Activated naive CD4-positive, alpha-beta T cell treated with anti-CD3 and anti-CD28 coated beads for 36 hours (primary cell): Measurements from ENCODE around the gene PROSER3. TPM values are rescaled to one million over a fixed set of nuclear protein-coding genes. Genes with fewer than 3 reads are reported as not detected.
A peak's percentile ranks its signal among the peaks of the same experiment; 100 is the strongest.

ENCODE experiments used
- CTCF ChIA-PET: fragments of 350-600 bp; sonication (Branson Sonifier 250); formaldehyde crosslinking; loops from one replicate; lab custom pipeline; 2021; ENCODE audit warnings: antibody characterized with exemption; lab: Charles Lee
- DNase-seq: peaks from one replicate; pipeline ENCODE4 v3.0.0-alpha.2; 2020
- H3K27ac Mint-ChIP-seq: one replicate; pipeline ENCODE4 v1.8.0; 2021; ENCODE audit warnings: mild to moderate bottlenecking, mixed read lengths
- H3K27me3 Mint-ChIP-seq: one replicate; pipeline ENCODE4 v1.8.0; 2021; ENCODE audit warnings: low read depth, mixed read lengths
- H3K36me3 Mint-ChIP-seq: one replicate; pipeline ENCODE4 v1.8.0; 2021; ENCODE audit warnings: low read depth, mixed read lengths
- H3K4me1 Mint-ChIP-seq: one replicate; pipeline ENCODE4 v1.8.0; 2021; ENCODE audit warnings: low read depth, mixed read lengths
- H3K4me3 Mint-ChIP-seq: one replicate; pipeline ENCODE4 v1.8.0; 2021; ENCODE audit warnings: mild to moderate bottlenecking, moderate library complexity, mixed read lengths
- H3K9me3 Mint-ChIP-seq: one replicate; pipeline ENCODE4 v1.8.0; 2021; ENCODE audit warnings: mixed read lengths
- intact Hi-C: fragments of 100-400 bp; cut with micrococcal nuclease; formaldehyde crosslinking; loops from one replicate; pipeline ENCODE4 v1.15.1; 2023
- total RNA-seq, 2 experiments: library from RNA; stranded (reverse); gene quantifications; one replicate each; pipeline ENCODE4 v1.2.3, GENCODE V29; 2021

The PROSER3 gene
- 10 to 100 TPM; 45.3 to 47.4 TPM for total RNA-seq

DNA sequence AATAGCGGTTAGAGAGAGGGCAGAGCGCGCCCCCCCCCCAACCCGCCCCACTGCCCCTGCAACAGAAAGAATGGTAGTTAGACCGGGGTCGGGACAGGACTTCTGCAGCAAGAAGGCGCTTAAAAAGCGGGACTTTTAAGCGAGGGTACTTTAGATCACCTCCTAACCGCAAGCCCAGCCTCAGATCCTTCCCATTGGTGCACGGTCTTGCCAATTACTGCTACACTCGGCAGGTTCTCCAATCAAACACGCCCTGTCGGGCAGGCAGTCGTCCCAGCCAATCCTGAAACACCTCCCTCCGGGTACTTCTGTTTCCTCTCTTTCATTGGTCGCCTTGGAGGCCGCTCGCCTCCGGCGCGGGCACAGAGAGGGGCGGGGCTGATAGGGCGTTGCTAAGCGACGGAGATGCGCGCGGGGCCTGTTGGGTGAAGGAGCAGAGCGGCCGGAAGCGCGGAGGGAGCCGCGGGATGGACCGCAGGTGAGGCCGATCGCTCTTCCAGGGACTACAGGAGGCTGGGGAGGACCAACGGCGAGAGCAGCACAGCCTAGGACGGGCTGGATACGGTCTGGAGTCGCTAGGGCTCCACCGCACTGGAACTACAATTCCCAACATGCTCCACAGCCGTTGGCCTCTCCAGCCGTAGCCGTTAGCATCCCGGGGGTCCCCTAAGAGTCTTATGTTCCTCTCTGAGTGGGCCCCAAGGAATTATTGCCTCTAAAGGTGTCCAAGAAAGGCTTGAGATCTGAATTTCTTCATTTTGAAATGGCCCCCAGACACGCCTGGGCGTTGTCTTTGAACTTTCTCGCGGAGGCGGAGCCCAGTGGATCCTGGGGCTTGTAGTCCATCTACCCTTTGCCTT is at the start of gene PROSER3:
Gene PROSER3, plus strand, starts transcription at position 428 of the 860 bp plus-strand sequence. Its CDS starts 40 bp downstream, at position 468.
- Mint-ChIP-seq H3K4me1 (peaks cover 20% of the 10 kb centered on the region), H3K9me3 (no peaks in the 10 kb centered on the region), H3K4me3 (peak within 1 kb of the TSS; percentile 90), H3K36me3 (peaks cover 27% of the 10 kb centered on the region), H3K27ac (peak within 1 kb of the TSS; percentile 92), H3K27me3 (peaks cover 8% of the 10 kb centered on the region)
- intact Hi-C loops = loop anchor here (1.0 to 2.0 kb wide), 7 partner anchors 10 to 297 kb away; partner anchors contain the start of genes ALKBH6, ARHGAP33, LIN37 and THAP8
- CTCF ChIA-PET = interaction anchor here (1.1 to 1.3 kb wide), 2 partner anchors 10 to 16 kb away, joined by 4 read pairs; partner anchors contain the start of genes IGFLR1 and LIN37
- peak; percentile 99 for DNase-seq

DNA sequence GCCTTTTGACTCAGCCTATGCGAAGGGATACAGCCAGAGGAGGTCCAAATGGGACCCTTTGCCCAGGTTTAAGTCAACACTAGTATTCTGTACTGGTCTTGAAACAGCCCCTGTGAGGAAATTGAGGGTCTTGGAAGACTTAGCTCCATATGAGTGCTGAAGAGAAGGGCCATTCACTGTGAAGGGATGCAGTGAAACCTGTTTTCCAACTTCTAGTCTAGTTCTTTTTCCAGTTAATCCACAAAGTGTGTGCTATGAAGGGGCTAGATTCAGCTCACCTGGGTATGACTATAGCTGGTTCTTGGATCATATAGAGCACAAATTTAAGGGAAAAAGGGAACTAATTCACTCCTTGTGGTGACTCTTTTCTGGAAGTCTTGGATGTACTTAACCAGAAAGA is 49.6 kb upstream of the PROSER3 start:
- Mint-ChIP-seq H3K4me1 (peaks cover 39% of the 10 kb centered on the region), H3K9me3 (peaks cover 2% of the 10 kb centered on the region)
- intact Hi-C loops = no loop called here

DNA sequence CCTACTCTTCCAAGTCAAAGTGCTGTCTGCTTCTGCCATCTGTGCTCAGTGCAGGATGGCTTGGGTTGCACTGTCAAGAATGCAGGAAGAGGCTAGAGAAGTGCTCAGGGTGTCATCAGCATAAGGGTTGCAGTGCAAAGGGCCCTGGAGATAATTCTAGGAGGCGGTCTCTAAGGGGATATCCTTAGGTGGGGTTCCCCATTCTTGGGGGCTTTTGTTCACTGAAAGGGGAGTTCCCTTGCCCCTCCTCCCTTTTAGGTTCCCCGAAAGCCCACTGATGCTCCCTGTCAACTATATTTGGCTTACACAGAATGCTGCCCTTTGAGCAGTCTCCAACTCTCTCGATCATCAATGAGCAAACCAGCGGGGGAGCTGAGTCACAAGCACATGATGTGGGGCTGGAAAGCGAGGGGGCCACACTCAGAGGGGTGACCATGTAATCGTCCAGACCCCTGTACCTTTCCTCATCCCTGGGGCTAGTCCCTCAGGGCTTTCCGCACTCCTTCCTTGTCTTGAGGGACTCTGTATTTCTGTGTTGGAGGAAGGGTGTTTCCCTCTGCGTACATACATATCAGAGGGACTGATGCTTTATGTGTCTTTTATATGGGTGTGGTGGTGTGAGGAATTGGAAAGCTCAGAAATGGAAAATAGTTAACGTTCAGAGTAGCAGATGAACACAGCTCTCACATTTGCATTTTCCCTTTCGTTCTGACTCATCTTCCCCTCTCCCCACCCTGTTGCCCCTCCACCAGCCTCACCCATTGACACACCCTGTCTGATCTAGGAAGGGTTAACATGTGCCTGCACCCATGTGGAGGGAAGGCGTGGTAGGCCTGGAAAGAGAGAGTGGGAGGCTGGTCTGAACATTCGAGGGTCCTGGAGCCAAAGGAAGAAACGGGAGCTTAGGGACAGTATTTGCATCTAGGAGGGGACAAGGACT is 46.9 kb upstream of the PROSER3 start:
- H3K4me1 Mint-ChIP-seq = peaks cover 44% of the 10 kb centered on the region
- peak overlapping the region; percentile 100 for H3K27ac Mint-ChIP-seq
- peak overlapping the region; percentile 52 for H3K4me3 Mint-ChIP-seq
- peaks cover 31% of the 10 kb centered on the region for H3K36me3 Mint-ChIP-seq
- CTCF ChIA-PET = interaction anchor here (1.0 to 6.3 kb wide), 3 partner anchors 9 to 17 kb away, joined by 5 to 120 read pairs (median 43); no protein-coding TSS in a partner anchor
- peaks cover 2% of the 10 kb centered on the region for H3K9me3 Mint-ChIP-seq
- no peaks in the 10 kb centered on the region for H3K27me3 Mint-ChIP-seq
- intact Hi-C loops = loop anchor here (1.0 to 10.0 kb wide), 6 partner anchors 189 to 1439 kb away; partner anchors contain the start of genes CAPNS1, FFAR1, NFKBID and OVOL3
- DNase-seq = peak; percentile 87

More for the DNA sequence above, 49.6 kb upstream of the PROSER3 start:
- Mint-ChIP-seq H3K4me3 (no peak overlapping the region), H3K27ac (peak overlapping the region; percentile 61), H3K36me3 (peaks cover 5% of the 10 kb centered on the region), H3K27me3 (no peaks in the 10 kb centered on the region)
- CTCF ChIA-PET = interaction anchor here (1.1 to 1.3 kb wide), 2 partner anchors 9 to 14 kb away, joined by 4 to 6 read pairs; no protein-coding TSS in a partner anchor
- DNase-seq = no peak

DNA sequence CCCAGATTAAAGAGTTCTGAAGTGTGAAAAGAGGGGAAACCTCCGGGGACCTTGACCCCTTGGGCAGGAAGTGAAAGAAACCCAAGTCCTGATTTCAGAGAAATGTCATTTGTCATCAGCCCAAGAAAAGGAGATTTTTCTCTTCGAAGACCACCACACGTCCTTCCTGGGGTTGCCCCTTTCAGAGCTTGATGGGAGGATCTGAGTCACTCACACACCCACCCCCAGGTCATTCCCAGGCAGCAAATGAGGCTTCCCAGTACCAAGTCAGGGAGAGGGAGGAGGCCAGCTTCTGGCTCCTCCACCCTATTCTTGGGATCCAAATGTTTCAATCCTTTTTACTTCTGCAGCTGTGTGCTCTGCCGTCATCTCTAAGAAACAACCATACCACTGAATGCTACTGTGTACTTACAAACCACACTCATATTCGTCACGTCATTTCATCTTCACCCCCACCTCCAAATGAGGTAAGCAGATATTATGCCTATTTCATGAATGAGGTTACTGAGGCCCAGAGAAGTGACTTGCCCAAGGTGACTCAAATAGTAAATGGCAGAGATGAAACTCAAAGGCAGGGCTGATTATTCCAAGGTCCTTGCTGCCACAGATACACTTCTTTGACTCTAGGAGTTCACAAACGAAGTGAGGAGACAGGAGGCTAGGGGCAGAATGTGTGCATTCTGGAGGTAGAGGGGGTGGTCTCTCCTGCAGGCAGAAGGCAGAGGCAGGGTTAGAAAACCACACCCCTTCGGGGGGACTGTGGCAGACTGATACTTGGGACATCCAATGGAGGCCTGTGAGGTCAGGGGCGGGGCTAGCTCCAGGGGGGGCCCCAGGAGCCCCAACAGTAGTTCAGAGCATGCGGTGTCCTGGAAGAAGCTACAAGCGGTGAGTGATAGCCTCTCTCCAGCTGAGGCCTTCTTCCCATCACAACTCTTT is 45.1 kb upstream of the PROSER3 start:
- CTCF ChIA-PET = interaction anchor here (0.7 to 6.3 kb wide), 6 partner anchors 11 to 164 kb away, joined by 3 to 120 read pairs (median 8); no protein-coding TSS in a partner anchor
- DNase-seq = peak; percentile 88
- Mint-ChIP-seq H3K27ac (peak overlapping the region; percentile 100), H3K9me3 (peaks cover 2% of the 10 kb centered on the region), H3K36me3 (peaks cover 42% of the 10 kb centered on the region), H3K27me3 (no peaks in the 10 kb centered on the region), H3K4me3 (peak overlapping the region; percentile 92), H3K4me1 (peaks cover 44% of the 10 kb centered on the region)
- intact Hi-C loops = loop anchor here (1.0 to 10.0 kb wide), 11 partner anchors 11 to 1441 kb away; partner anchors contain the start of genes ALKBH6, ARHGAP33, CAPNS1 and OVOL3

DNA sequence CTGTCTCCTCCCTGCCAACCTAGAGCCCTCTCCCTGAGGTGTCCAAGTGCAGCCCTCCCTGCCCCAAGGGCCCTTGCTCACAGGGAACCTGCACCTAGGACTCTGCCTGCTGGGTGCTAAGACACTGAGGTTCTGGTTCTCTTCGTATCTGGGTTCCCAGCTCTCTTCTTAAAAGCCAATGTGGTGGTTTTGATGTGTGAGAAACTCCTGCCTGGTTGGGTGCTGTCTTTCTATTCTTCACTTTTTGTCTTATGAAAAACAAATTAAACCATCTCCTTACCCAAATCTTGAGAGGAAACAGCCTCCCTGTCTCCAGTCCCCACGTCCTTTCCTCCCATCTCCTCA is 44.5 kb upstream of the PROSER3 start:
- CTCF ChIA-PET = interaction anchor here (0.7 to 6.3 kb wide), 6 partner anchors 12 to 165 kb away, joined by 3 to 120 read pairs (median 8); no protein-coding TSS in a partner anchor
- Mint-ChIP-seq H3K4me1 (peaks cover 44% of the 10 kb centered on the region), H3K27ac (peak overlapping the region; percentile 100), H3K4me3 (peak overlapping the region; percentile 92), H3K36me3 (peaks cover 42% of the 10 kb centered on the region), H3K9me3 (peaks cover 2% of the 10 kb centered on the region), H3K27me3 (no peaks in the 10 kb centered on the region)
- DNase-seq = no peak
- intact Hi-C loops = loop anchor here (1.0 to 10.0 kb wide), 11 partner anchors 11 to 1441 kb away; partner anchors contain the start of genes ALKBH6, ARHGAP33, CAPNS1 and OVOL3

DNA sequence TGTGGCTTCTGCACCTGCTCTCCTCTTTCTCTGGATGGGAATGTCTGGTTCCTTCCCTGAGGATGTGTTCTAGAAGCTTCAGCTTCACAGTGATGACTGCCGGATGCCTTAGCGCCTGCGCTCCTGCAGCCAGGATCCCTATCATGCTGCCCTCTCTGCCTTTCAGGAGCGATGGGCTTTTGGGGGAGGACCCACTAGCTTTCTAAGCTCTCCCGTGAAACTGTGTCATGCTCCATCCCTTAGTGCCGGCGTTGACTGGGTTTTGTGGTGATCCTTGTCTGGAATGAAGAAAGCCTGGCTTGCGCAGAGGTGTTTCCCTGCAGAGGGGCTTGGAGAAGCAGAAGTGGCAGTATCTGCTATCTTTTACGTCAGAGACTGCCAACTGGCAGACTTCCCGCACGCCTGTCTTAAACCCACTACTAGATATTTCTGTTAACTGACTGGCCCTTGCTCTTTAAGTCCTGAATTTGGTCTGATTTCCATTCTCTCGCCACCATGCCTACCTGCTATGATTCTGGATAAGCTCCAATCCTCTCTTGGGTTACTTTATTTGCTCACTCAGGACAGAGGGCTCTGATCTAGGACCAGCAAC is 44.0 kb upstream of the PROSER3 start:
- CTCF ChIA-PET = interaction anchor here (0.7 to 6.3 kb wide), 5 partner anchors 12 to 139 kb away, joined by 4 to 120 read pairs (median 8); no protein-coding TSS in a partner anchor

DNA sequence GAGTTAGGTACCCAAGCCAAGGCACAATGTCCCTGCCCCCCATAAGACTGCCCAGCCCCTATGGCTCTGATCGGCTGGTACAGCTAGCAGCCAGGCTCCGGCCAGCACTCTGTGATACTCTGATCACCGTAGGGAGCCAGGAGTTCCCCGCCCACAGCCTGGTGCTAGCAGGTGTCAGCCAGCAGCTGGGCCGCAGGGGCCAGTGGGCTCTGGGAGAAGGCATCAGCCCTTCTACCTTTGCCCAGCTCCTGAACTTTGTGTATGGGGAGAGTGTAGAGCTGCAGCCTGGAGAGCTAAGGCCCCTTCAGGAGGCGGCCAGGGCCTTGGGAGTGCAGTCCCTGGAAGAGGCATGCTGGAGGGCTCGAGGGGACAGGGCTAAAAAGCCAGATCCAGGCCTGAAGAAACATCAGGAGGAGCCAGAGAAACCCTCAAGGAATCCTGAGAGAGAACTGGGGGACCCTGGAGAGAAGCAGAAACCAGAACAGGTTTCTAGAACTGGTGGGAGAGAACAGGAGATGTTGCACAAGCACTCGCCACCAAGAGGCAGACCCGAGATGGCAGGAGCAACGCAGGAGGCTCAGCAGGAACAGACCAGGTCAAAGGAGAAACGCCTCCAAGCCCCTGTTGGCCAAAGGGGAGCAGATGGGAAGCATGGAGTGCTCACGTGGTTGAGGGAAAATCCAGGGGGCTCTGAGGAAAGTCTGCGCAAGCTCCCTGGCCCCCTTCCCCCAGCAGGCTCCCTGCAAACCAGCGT is 43.2 kb upstream of the PROSER3 start:
- Mint-ChIP-seq H3K27ac (peak overlapping the region; percentile 100), H3K27me3 (no peaks in the 10 kb centered on the region), H3K4me3 (peak overlapping the region; percentile 92), H3K36me3 (peaks cover 51% of the 10 kb centered on the region), H3K4me1 (peaks cover 48% of the 10 kb centered on the region), H3K9me3 (peaks cover 2% of the 10 kb centered on the region)
- intact Hi-C loops = loop anchor here (5.0 to 10.0 kb wide), 5 partner anchors 338 to 1442 kb away; partner anchors contain the start of genes CAPNS1, OVOL3, POLR2I and TBCB
- DNase-seq = peak; percentile 72
- CTCF ChIA-PET = interaction anchor here (0.7 to 6.3 kb wide), 5 partner anchors 13 to 139 kb away, joined by 4 to 120 read pairs (median 8); no protein-coding TSS in a partner anchor

More for the DNA sequence above, 44.0 kb upstream of the PROSER3 start:
- intact Hi-C loops = loop anchor here (1.0 to 10.0 kb wide), 11 partner anchors 12 to 1442 kb away; partner anchors contain the start of genes ALKBH6, ARHGAP33, CAPNS1 and OVOL3
- Mint-ChIP-seq H3K4me1 (peaks cover 46% of the 10 kb centered on the region), H3K27ac (peak overlapping the region; percentile 100), H3K9me3 (peaks cover 2% of the 10 kb centered on the region), H3K4me3 (peak overlapping the region; percentile 92), H3K36me3 (peaks cover 45% of the 10 kb centered on the region), H3K27me3 (no peaks in the 10 kb centered on the region)
- DNase-seq = no peak

DNA sequence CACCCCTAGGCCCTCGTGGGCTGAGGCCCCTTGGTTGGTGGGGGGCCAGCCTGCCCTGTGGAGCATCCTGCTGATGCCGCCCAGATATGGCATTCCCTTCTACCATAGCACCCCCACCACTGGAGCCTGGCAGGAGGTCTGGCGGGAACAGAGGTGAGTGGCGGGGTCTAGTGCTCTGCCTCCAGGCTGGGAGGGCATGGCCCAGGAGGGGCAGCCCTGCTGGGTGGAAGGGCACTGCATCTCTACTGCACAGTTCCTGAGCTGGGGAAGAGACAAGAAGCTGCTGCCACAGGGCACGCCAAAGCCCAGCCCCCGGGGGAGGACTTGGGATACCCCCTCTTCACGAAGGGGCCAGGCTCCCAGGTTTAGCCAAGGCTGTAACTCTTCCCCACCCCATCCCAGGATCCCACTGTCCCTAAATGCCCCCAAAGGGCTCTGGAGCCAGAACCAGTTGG is 42.6 kb upstream of the PROSER3 start:
- Mint-ChIP-seq H3K4me1 (peaks cover 44% of the 10 kb centered on the region), H3K9me3 (peaks cover 2% of the 10 kb centered on the region), H3K4me3 (peak overlapping the region; percentile 92), H3K27me3 (no peaks in the 10 kb centered on the region), H3K36me3 (peaks cover 54% of the 10 kb centered on the region), H3K27ac (peak overlapping the region; percentile 100)
- intact Hi-C loops = loop anchor here (5.0 to 10.0 kb wide), 2 partner anchors 337 to 399 kb away; partner anchors contain the start of genes OVOL3, POLR2I, TBCB and THAP8
- CTCF ChIA-PET = interaction anchor here (5.9 to 6.3 kb wide), 2 partner anchors 14 to 21 kb away, joined by 43 to 120 read pairs; no protein-coding TSS in a partner anchor
- peak; percentile 32 for DNase-seq

DNA sequence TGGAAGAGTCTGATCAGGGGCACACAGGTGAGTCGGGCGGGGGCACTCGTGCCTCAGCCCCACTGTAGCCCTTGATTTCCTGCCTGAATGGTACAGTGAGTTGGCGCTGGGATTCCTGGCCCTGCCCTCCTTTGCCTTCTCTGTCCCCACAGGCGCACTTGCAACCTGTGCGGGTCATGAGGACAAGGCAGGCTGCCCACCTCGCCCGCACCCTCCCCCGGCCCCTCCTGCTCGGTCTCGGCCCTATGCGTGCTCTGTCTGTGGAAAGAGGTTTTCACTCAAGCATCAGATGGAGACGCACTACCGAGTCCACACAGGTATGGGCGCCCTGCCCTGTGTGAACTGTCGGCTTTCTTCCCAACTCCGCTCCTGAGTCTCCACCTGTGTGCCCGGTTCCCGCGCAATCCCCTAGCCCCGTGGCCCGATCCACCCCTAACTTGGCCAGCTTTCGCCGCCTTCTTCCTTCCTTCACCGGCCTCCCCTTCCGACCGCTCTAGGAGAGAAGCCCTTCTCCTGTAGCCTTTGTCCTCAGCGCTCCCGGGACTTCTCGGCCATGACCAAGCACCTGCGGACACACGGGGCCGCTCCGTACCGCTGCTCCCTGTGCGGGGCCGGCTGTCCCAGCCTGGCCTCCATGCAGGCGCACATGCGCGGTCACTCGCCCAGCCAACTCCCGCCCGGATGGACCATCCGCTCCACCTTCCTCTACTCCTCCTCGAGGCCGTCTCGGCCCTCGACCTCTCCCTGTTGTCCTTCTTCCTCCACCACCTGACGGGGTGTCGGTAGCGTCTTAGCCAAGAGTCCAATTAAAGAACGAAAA is 41.8 kb upstream of the PROSER3 start:
- peak overlapping the region; percentile 92 for H3K4me3 Mint-ChIP-seq
- peaks cover 57% of the 10 kb centered on the region for H3K36me3 Mint-ChIP-seq
- peak overlapping the region; percentile 100 for H3K27ac Mint-ChIP-seq
- intact Hi-C loops = loop anchor here (1.0 to 10.0 kb wide), 4 partner anchors 22 to 399 kb away; partner anchors contain the start of genes OVOL3, POLR2I, TBCB and THAP8
- peaks cover 36% of the 10 kb centered on the region for H3K4me1 Mint-ChIP-seq
- H3K27me3 Mint-ChIP-seq = no peaks in the 10 kb centered on the region
- DNase-seq = peak; percentile 60
- CTCF ChIA-PET = interaction anchor here (5.9 to 6.3 kb wide), 2 partner anchors 14 to 22 kb away, joined by 43 to 120 read pairs; no protein-coding TSS in a partner anchor
- H3K9me3 Mint-ChIP-seq = peaks cover 2% of the 10 kb centered on the region
